Measurements from ENCODE around the gene PDIA6. TPM values are rescaled to one million over a fixed set of nuclear protein-coding genes. Genes with fewer than 3 reads are reported as not detected.

The PDIA6 gene
- total RNA-seq, 1 experiment from 2014 or later: 271 TPM

DNA sequence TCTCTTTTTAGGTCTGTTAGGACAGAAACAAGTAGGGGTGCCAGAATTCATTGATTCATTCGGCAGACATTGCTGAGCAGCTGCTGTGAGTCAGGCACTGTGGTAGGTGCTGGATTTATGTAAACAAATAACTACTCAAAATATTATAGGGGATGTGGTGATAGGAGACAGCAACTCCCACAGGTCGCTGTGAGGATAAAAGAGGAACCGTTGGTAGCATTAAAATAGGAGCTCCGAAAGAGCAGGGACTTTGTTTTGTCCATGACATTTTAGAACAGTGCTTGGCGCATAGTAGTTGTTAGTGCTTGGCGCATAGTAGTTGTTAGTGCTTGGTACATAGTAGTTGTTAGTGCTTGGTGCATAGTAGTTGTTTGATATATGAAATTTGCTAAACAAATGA, 62.0 kb downstream of the PDIA6 start:
- DNase-seq (ENCODE audit: low read depth, low spot score): no peak
- POLR2A ChIA-PET: no interaction called here

DNA sequence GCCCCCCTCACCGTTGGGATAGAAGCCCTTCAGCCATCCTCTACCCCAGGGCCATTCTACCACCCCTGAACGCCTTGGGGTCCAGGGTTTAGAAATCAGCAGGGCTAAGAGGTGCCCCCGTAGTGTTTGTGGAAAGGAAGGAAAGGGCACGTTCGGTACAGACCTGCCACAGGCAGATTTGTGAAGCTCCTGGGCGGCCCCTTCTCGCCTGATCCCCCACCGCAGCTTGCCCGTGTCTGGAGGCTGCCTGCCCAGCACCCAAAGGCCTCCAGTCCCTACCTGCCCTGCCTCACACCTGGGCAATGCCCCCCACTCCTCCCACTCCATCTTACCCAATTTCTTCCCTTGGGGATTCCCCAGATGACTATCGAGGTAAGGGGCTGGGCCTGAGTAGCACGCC, 69.9 kb downstream of the PDIA6 start:
- H3K27ac ChIP-seq (ENCODE audit: low read length): no peak overlapping the region
- in situ Hi-C loops (cut with HindIII; ENCODE audit: low pct_unique_long_range_greater_than_20kb, low sequenced_read_pairs) (no loop called here), intact Hi-C loops (cut with micrococcal nuclease; ENCODE audit: unreplicated experiment) (no loop called here)
- ChIA-PET POLR2A (no interaction called here), CTCF (no interaction called here)
- no peak for TF ChIP-seq SIN3A (IDR thresholded peaks at IDR 0.05; ENCODE audit: borderline replicate concordance, insufficient read depth, low read depth, low read length)
- TF ChIP-seq, protein P1, sequence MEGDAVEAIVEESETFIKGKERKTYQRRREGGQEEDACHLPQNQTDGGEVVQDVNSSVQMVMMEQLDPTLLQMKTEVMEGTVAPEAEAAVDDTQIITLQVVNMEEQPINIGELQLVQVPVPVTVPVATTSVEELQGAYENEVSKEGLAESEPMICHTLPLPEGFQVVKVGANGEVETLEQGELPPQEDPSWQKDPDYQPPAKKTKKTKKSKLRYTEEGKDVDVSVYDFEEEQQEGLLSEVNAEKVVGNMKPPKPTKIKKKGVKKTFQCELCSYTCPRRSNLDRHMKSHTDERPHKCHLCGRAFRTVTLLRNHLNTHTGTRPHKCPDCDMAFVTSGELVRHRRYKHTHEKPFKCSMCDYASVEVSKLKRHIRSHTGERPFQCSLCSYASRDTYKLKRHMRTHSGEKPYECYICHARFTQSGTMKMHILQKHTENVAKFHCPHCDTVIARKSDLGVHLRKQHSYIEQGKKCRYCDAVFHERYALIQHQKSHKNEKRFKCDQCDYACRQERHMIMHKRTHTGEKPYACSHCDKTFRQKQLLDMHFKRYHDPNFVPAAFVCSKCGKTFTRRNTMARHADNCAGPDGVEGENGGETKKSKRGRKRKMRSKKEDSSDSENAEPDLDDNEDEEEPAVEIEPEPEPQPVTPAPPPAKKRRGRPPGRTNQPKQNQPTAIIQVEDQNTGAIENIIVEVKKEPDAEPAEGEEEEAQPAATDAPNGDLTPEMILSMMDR (IDR thresholded peaks at IDR 0.05): no peak
- no peak for TF ChIP-seq POLR2AphosphoS5 (IDR thresholded peaks at IDR 0.05; ENCODE audit: low read depth, low read length)
- TF ChIP-seq TCF7L2 (IDR thresholded peaks at IDR 0.05; ENCODE audit: low read depth, low read length): no peak
- TF ChIP-seq, protein P2, sequence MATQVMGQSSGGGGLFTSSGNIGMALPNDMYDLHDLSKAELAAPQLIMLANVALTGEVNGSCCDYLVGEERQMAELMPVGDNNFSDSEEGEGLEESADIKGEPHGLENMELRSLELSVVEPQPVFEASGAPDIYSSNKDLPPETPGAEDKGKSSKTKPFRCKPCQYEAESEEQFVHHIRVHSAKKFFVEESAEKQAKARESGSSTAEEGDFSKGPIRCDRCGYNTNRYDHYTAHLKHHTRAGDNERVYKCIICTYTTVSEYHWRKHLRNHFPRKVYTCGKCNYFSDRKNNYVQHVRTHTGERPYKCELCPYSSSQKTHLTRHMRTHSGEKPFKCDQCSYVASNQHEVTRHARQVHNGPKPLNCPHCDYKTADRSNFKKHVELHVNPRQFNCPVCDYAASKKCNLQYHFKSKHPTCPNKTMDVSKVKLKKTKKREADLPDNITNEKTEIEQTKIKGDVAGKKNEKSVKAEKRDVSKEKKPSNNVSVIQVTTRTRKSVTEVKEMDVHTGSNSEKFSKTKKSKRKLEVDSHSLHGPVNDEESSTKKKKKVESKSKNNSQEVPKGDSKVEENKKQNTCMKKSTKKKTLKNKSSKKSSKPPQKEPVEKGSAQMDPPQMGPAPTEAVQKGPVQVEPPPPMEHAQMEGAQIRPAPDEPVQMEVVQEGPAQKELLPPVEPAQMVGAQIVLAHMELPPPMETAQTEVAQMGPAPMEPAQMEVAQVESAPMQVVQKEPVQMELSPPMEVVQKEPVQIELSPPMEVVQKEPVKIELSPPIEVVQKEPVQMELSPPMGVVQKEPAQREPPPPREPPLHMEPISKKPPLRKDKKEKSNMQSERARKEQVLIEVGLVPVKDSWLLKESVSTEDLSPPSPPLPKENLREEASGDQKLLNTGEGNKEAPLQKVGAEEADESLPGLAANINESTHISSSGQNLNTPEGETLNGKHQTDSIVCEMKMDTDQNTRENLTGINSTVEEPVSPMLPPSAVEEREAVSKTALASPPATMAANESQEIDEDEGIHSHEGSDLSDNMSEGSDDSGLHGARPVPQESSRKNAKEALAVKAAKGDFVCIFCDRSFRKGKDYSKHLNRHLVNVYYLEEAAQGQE (IDR thresholded peaks at IDR 0.05; ENCODE audit: insufficient read depth in 1 of 2, low read depth in 2 of 2, low read length in 1 of 2): no peak
- ATAC-seq (no peak), DNase-seq (ENCODE audit: low read depth, low spot score) (no peak)
- H3K9me3 ChIP-seq (ENCODE audit: control insufficient read depth, insufficient read depth, low read depth, low read length): no peaks in the 10 kb centered on the region
- no peak overlapping the region for H3K4me3 ChIP-seq (ENCODE audit: low read depth in 2 of 2, low read length in 2 of 2)
- H3K36me3 ChIP-seq (ENCODE audit: control insufficient read depth, insufficient read depth, low read length): no peaks in the 10 kb centered on the region
- no TSS peak for BruUV-seq (replicated peaks)
- no peaks in the 10 kb centered on the region for H3K27me3 ChIP-seq (ENCODE audit: control insufficient read depth, insufficient read depth, low read length)
- H3K4me1 ChIP-seq (ENCODE audit: control insufficient read depth, insufficient read depth, low read length): no peaks in the 10 kb centered on the region

More for the DNA sequence above, 62.0 kb downstream of the PDIA6 start:
- ATAC-seq: no peak
- in situ Hi-C loops (cut with HindIII; ENCODE audit: low pct_unique_long_range_greater_than_20kb, low sequenced_read_pairs) (no loop called here), intact Hi-C loops (cut with micrococcal nuclease; ENCODE audit: unreplicated experiment) (no loop called here)
- Histone ChIP-seq H3K36me3 (ENCODE audit: control insufficient read depth, insufficient read depth, low read length) (no peaks in the 10 kb centered on the region), H3K9me3 (ENCODE audit: control insufficient read depth, insufficient read depth, low read depth, low read length) (no peaks in the 10 kb centered on the region), H3K4me3 (ENCODE audit: low read depth in 2 of 2, low read length in 2 of 2) (no peak overlapping the region), H3K27me3 (ENCODE audit: control insufficient read depth, insufficient read depth, low read length) (no peaks in the 10 kb centered on the region; the same call in 1 of the 2 replicates), H3K27ac (ENCODE audit: low read length) (no peak overlapping the region), H3K4me1 (ENCODE audit: control insufficient read depth, insufficient read depth, low read length) (no peaks in the 10 kb centered on the region)
- CTCF ChIA-PET: no interaction called here
- no TSS peak for BruUV-seq (replicated peaks)
- TF ChIP-seq, protein P1 (IDR thresholded peaks at IDR 0.05): no peak
- no peak for TF ChIP-seq TCF7L2 (IDR thresholded peaks at IDR 0.05; ENCODE audit: low read depth, low read length)

DNA sequence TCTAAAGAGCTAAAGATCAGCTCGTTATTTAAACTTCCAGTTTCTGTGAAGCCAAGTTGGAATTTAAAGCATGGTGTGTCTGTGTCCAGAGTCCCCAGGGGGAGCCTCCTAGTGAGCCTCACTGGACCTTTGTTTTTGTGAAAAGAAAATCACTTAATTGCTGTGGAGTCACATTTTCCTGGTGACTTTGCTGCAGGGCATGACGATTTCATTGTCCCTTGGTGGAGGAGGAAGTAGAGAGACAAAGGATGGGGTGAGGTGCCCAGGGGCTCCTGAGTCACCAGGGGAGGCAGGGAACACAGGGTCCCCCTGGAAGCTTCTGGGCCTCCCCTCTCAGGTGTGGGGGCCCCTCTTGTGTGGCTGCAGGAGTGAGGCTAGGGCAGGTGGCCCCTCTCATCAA, 71.4 kb downstream of the PDIA6 start:
- no peak for DNase-seq (ENCODE audit: low read depth, low spot score)
- POLR2A ChIA-PET: no interaction called here
- H3K36me3 ChIP-seq (ENCODE audit: control insufficient read depth, insufficient read depth, low read length): no peaks in the 10 kb centered on the region

More for the DNA sequence above, 71.4 kb downstream of the PDIA6 start:
- CTCF ChIA-PET: no interaction called here
- in situ Hi-C loops (cut with HindIII; ENCODE audit: low pct_unique_long_range_greater_than_20kb, low sequenced_read_pairs): no loop called here
- no peak overlapping the region for H3K27ac ChIP-seq (ENCODE audit: low read length)
- intact Hi-C loops (cut with micrococcal nuclease; ENCODE audit: unreplicated experiment): no loop called here
- TF ChIP-seq, protein P1 (IDR thresholded peaks at IDR 0.05): no peak
- TF ChIP-seq, protein P2 (IDR thresholded peaks at IDR 0.05; ENCODE audit: insufficient read depth in 1 of 2, low read depth in 2 of 2, low read length in 1 of 2): no peak
- TF ChIP-seq TCF7L2 (IDR thresholded peaks at IDR 0.05; ENCODE audit: low read depth, low read length): no peak
- no peak overlapping the region for H3K4me3 ChIP-seq (ENCODE audit: low read depth in 2 of 2, low read length in 2 of 2)
- peak; percentile 46 for ATAC-seq
- H3K27me3 ChIP-seq (ENCODE audit: control insufficient read depth, insufficient read depth, low read length): no peaks in the 10 kb centered on the region
- H3K4me1 ChIP-seq (ENCODE audit: control insufficient read depth, insufficient read depth, low read length): no peaks in the 10 kb centered on the region
- BruUV-seq (replicated peaks): no TSS peak
- H3K9me3 ChIP-seq (ENCODE audit: control insufficient read depth, insufficient read depth, low read depth, low read length): no peaks in the 10 kb centered on the region
